ENCODE results near the gene ASB18.

- TF ChIP-seq POLR2A (IDR thresholded peaks at IDR 0.05; ENCODE audit: low read depth, low read length) (no peak), SREBF2 (IDR thresholded peaks at IDR 0.05; ENCODE audit: low read length) (no peak), CTCF (IDR thresholded peaks at IDR 0.05 in 2 of 3, conservative IDR thresholded peaks at IDR 0.05 in 1 of 3; ENCODE audit: control insufficient read depth in 2 of 3, extremely low read depth in 1 of 3, insufficient read depth in 1 of 3, low read depth in 3 of 3, low read length in 3 of 3) (no peak), MEF2B (IDR thresholded peaks at IDR 0.05; ENCODE audit: partially characterized antibody, poor library complexity, severe bottlenecking) (no peak), NFYB (IDR thresholded peaks at IDR 0.05; ENCODE audit: insufficient read depth, low read depth, low read length) (no peak), FOXK2 (IDR thresholded peaks at IDR 0.05) (no peak), EP300 (IDR thresholded peaks at IDR 0.05; ENCODE audit: borderline replicate concordance in 1 of 2, control insufficient read depth in 1 of 2, low read depth in 2 of 2, low read length in 2 of 2) (no peak), EGR1 (IDR thresholded peaks at IDR 0.05; ENCODE audit: borderline replicate concordance in 1 of 2, low read depth in 2 of 2, low read length in 2 of 2) (no peak), BRCA1 (IDR thresholded peaks at IDR 0.05; ENCODE audit: low read depth, low read length) (no peak), SMC3 (IDR thresholded peaks at IDR 0.05; ENCODE audit: borderline replicate concordance, low read length) (no peak), ZNF24 (IDR thresholded peaks at IDR 0.05) (no peak)
- TF ChIP-seq, protein P1, sequence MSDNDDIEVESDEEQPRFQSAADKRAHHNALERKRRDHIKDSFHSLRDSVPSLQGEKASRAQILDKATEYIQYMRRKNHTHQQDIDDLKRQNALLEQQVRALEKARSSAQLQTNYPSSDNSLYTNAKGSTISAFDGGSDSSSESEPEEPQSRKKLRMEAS (IDR thresholded peaks at IDR 0.05; ENCODE audit: low read depth, low read length), result no peak
Observed at GRCh38 chr2:236291476-236291875, 27.3 kb upstream of the ASB18 start.

All from GM12878 (cell line).